CD14-positive monocyte (primary cell): ENCODE results near the gene C16orf96. TPM values are rescaled to one million over a fixed set of nuclear protein-coding genes. Genes with fewer than 3 reads are reported as not detected.

Source experiments
- DNase-seq, 3 donors: peaks; one replicate each; pipeline ENCODE4 v3.0.0-alpha.2; 2011 to 2022
- H2AFZ ChIP-seq: 2 replicates; pipeline ENCODE4 v1.6.0; 2012; ENCODE audit warnings: mild to moderate bottlenecking, low read depth, low read length, inconsistent platforms; ENCODE audit not compliant: insufficient read depth, poor library complexity, severe bottlenecking
- H3K27ac ChIP-seq, 2 donors: 1 replicate in 1 of 2; 2 replicates in 1 of 2; pipeline ENCODE4 v1.5.1; 2012 to 2013; ENCODE audit warnings: low read length in 2 of 2, control low read depth in 1 of 2, inconsistent platforms in 1 of 2, low read depth in 1 of 2, mild to moderate bottlenecking in 1 of 2
- H3K27me3 ChIP-seq, 2 donors: one replicate each; pipeline versions ENCODE4 v1.6.0 to v1.6.1; 2011 to 2013; ENCODE audit warnings: low read length in 2 of 2; ENCODE audit not compliant: control insufficient read depth in 2 of 2, insufficient read depth in 2 of 2
- H3K36me3 ChIP-seq, 2 donors: replicated peaks in 1 of 2; 1 replicate in 1 of 2; 2 replicates in 1 of 2; pipeline versions ENCODE4 v1.5.1 to v1.6.1; 2012 to 2013; ENCODE audit warnings: low read length in 2 of 2, control low read depth in 1 of 2, inconsistent platforms in 1 of 2, mild to moderate bottlenecking in 1 of 2; ENCODE audit not compliant: insufficient read depth in 2 of 2, control insufficient read depth in 1 of 2
- H3K4me1 ChIP-seq, 2 donors: 1 replicate in 1 of 2; 2 replicates in 1 of 2; pipeline versions ENCODE4 v1.5.1 to v1.6.1; 2012 to 2013; ENCODE audit warnings: low read length in 2 of 2, control low read depth in 1 of 2, inconsistent platforms in 1 of 2, mild to moderate bottlenecking in 1 of 2, moderate library complexity in 1 of 2; ENCODE audit not compliant: insufficient read depth in 2 of 2, control insufficient read depth in 1 of 2
- H3K4me2 ChIP-seq: replicated peaks from 2 replicates; pipeline ENCODE3; 2012; ENCODE audit warnings: low read length, moderate library complexity, mild to moderate bottlenecking; ENCODE audit not compliant: poor library complexity, severe bottlenecking; ENCODE audit errors: extremely low read depth
- H3K4me3 ChIP-seq, 3 experiments: fragments of 200-600 bp in 1 of 3; sonication (generic) in 1 of 3; replicated peaks in 1 of 3; 1 replicate in 2 of 3; 2 replicates in 1 of 3; pipeline ENCODE4 v1.5.1; 2011 to 2013; ENCODE audit warnings: low read length in 3 of 3, mild to moderate bottlenecking in 3 of 3, control low read depth in 2 of 3, low read depth in 2 of 3, inconsistent platforms in 1 of 3, moderate library complexity in 1 of 3
- H3K79me2 ChIP-seq: 2 replicates; pipeline ENCODE4 v1.6.0; 2012; ENCODE audit warnings: mild to moderate bottlenecking, control low read depth, inconsistent platforms, low read length, moderate library complexity; ENCODE audit not compliant: insufficient read depth
- H3K9ac ChIP-seq: 2 replicates; pipeline ENCODE4 v1.6.0; 2017; ENCODE audit warnings: low read length, mild to moderate bottlenecking; ENCODE audit not compliant: insufficient read depth, poor library complexity, severe bottlenecking
- H3K9me3 ChIP-seq, 2 donors: replicated peaks in 1 of 2; 1 replicate in 1 of 2; 2 replicates in 1 of 2; pipeline versions ENCODE4 v1.5.1 to v1.6.1; 2012 to 2013; ENCODE audit warnings: low read length in 2 of 2, control low read depth in 1 of 2; ENCODE audit not compliant: control insufficient read depth in 1 of 2, insufficient read depth in 1 of 2
- H4K20me1 ChIP-seq: 2 replicates; pipeline ENCODE4 v1.6.0; 2012; ENCODE audit warnings: mild to moderate bottlenecking, low read length, control low read depth, moderate library complexity; ENCODE audit not compliant: insufficient read depth
- H3K27ac Mint-ChIP-seq, 7 donors: one replicate each; pipeline ENCODE4 v1.8.0; 2020; ENCODE audit warnings: mild to moderate bottlenecking in 7 of 7, mixed read lengths in 7 of 7, moderate library complexity in 6 of 7, inconsistent platforms in 2 of 7
- H3K27me3 Mint-ChIP-seq, 3 donors: one replicate each; pipeline ENCODE4 v1.8.0; 2021 to 2022; ENCODE audit warnings: low read depth in 3 of 3, mild to moderate bottlenecking in 3 of 3, mixed read lengths in 3 of 3, moderate library complexity in 3 of 3, inconsistent platforms in 1 of 3
- H3K36me3 Mint-ChIP-seq, 2 donors: one replicate each; pipeline ENCODE4 v1.8.0; 2020; ENCODE audit warnings: mixed read lengths in 2 of 2, inconsistent platforms in 1 of 2, mild to moderate bottlenecking in 1 of 2
- H3K4me1 Mint-ChIP-seq: one replicate; pipeline ENCODE4 v1.8.0; 2020; ENCODE audit warnings: mild to moderate bottlenecking, mixed read lengths
- H3K4me3 Mint-ChIP-seq, 2 donors: one replicate each; pipeline ENCODE4 v1.8.0; 2020; ENCODE audit warnings: mild to moderate bottlenecking in 2 of 2, mixed read lengths in 2 of 2, moderate library complexity in 1 of 2
- H3K9me3 Mint-ChIP-seq, 7 donors: one replicate each; pipeline ENCODE4 v1.8.0; 2020 to 2022; ENCODE audit warnings: mixed read lengths in 7 of 7, mild to moderate bottlenecking in 6 of 7, moderate library complexity in 6 of 7, inconsistent platforms in 2 of 7
- WGBS: methylation state at CpG from one replicate; pipeline ENCODE4 v1.1.5; 2013; ENCODE audit warnings: missing lambda C conversion rate; ENCODE audit not compliant: insufficient coverage; 5-methylcytosine and 5-hydroxymethylcytosine counted together
- intact Hi-C, 2 donors: fragments of 100-400 bp; cut with micrococcal nuclease; formaldehyde crosslinking; loops; one replicate each; pipeline versions ENCODE4 v1.15.0 to v1.15.1; 2023
- polyA plus RNA-seq, 3 donors: library from polyadenylated mRNA; depleted of rRNA in 1 of 3; unstranded in 2 of 3; stranded (reverse) in 1 of 3; fragments of 300-500 nt in 2 of 3; fragments of >200 nt in 1 of 3; fragmentation: Illumina TruSeq in 2 of 3; gene quantifications; 1 replicate in 2 of 3; 2 replicates in 1 of 3; pipeline ENCODE4 v1.2.3, GENCODE V29; 2012 to 2021
- small RNA-seq: library from RNA; depleted of rRNA; stranded (forward); fragments of <200 nt; gene quantifications from one replicate; pipeline ENCODE3, GENCODE V24; 2012; ENCODE audit warnings: low read depth; ENCODE audit not compliant: insufficient read length
- TF ChIP-seq, protein P1 (sequence below): fragments of 200-600 bp; IDR thresholded peaks from one replicate; pipeline ENCODE4 v1.8.0; 2022; ENCODE audit warnings: antibody characterized with exemption, mild to moderate bottlenecking

C16orf96 gene
- polyA plus RNA-seq, 3 donors: 0.13 TPM; not detected in 2

DNA sequence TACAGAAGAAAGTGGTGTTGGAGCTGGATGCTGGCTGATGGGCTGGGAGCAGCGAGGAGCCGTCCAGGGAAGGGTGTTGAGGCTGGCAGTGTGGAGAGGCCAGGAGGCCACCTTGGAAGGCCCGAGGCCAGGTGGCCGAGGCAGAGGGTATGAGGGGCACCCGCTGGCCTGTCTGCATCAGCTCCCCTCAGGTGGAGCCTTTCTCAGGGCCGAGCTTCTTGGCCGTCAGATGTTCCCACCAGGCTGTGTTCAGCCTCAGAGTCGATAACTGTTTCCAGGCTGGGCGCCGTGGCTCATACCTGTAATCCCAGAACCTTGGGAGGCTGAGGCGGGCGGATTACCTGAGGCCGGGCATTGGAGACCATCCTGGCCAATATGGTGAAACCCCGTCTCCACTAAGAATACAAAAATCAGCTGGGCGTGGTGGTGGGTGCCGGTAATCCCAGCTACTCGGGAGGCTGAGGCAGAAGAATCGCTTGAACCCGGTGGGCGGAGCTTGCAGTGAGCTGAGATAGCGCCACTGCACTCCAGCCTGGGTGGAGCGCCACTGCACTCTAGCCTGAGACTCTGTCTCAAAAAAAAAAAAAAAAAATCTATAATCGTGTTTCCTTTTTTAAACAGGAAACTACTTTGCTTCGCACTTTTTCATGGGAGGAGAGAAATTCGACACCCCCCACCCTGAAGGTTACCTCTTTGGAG lies 93.8 kb downstream of the C16orf96 start:
- H2AFZ ChIP-seq: no peak overlapping the region
- peaks cover 89% of the 10 kb centered on the region for H4K20me1 ChIP-seq
- DNase-seq: no peak

More for the DNA sequence above, 93.8 kb downstream of the C16orf96 start:
- intact Hi-C loops: loop anchor here in 1 of 2 donors (5.0 kb wide), 1 partner anchor 38 kb away; the partner anchor contains the start of gene UBALD1
- Histone ChIP-seq H3K27ac (peak overlapping the region; percentile 6 to 44), H3K9me3 (peaks cover 0 to 3% of the 10 kb centered on the region in 2 donors), H3K27me3 (no peaks in the 10 kb centered on the region), H3K9ac (no peak overlapping the region), H3K36me3 (peaks cover 51 to 80% of the 10 kb centered on the region in 2 donors), H3K4me3 (no peak overlapping the region), H3K79me2 (peaks cover 62% of the 10 kb centered on the region), H3K4me2 (no peak overlapping the region), H3K4me1 (peaks cover 4 to 11% of the 10 kb centered on the region in 2 donors)
- Mint-ChIP-seq H3K4me1 (peaks cover 9% of the 10 kb centered on the region), H3K27me3 (no peaks in the 10 kb centered on the region), H3K36me3 (peaks cover 56 to 89% of the 10 kb centered on the region in 2 donors), H3K27ac (peak overlapping the region; percentile 60 to 76 (median 69)), H3K4me3 (no peak overlapping the region), H3K9me3 (no peaks in the 10 kb centered on the region)
- WGBS: 98% methylated on average over 22 of the region's 25 CpGs
- TF ChIP-seq, protein P1, sequence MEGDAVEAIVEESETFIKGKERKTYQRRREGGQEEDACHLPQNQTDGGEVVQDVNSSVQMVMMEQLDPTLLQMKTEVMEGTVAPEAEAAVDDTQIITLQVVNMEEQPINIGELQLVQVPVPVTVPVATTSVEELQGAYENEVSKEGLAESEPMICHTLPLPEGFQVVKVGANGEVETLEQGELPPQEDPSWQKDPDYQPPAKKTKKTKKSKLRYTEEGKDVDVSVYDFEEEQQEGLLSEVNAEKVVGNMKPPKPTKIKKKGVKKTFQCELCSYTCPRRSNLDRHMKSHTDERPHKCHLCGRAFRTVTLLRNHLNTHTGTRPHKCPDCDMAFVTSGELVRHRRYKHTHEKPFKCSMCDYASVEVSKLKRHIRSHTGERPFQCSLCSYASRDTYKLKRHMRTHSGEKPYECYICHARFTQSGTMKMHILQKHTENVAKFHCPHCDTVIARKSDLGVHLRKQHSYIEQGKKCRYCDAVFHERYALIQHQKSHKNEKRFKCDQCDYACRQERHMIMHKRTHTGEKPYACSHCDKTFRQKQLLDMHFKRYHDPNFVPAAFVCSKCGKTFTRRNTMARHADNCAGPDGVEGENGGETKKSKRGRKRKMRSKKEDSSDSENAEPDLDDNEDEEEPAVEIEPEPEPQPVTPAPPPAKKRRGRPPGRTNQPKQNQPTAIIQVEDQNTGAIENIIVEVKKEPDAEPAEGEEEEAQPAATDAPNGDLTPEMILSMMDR: no peak

Small RNAs within 50 kb of the gene (small RNA-seq; reads per million reads assigned to genes)
- gene RN7SL850P: not detected

Other genes with a start within 250 kb of the C16orf96 start
- gene GLIS2, start 240.3 kb upstream of the C16orf96 start, polyA plus RNA-seq: under 1 TPM in 1 of 3 donors, not detected in 2; 0.03 TPM
- gene PAM16, start 205.0 kb upstream of the C16orf96 start, polyA plus RNA-seq: 10 to 100 TPM; 34.3 to 37.6 (median 34.7) TPM
- gene VASN, start 184.5 kb upstream of the C16orf96 start, polyA plus RNA-seq: under 1 TPM in 1 of 3 donors, not detected in 2; 0.03 TPM
- gene CORO7, start 139.7 kb upstream of the C16orf96 start, polyA plus RNA-seq: 100 to 1,000 TPM in 1 of 3 donors, 10 to 100 TPM in 2; 44.7 to 181 (median 68.4) TPM
- gene DNAJA3, start 130.5 kb upstream of the C16orf96 start, polyA plus RNA-seq: 10 to 100 TPM; 17.1 to 27.9 (median 19.5) TPM
- gene NMRAL1, start 81.7 kb upstream of the C16orf96 start, polyA plus RNA-seq: 10 to 100 TPM; 39.2 to 57.0 (median 49.4) TPM
- gene HMOX2, start 79.9 kb upstream of the C16orf96 start, polyA plus RNA-seq: 10 to 100 TPM; 21.7 to 33.2 (median 25.0) TPM
- 10 to 100 TPM in 2 of 3 donors, 1 to 10 TPM in 1; 8.6 to 11.2 (median 10.8) TPM for gene CDIP1, start 17.6 kb upstream of the C16orf96 start, polyA plus RNA-seq
- gene UBALD1, start 58.5 kb downstream of the C16orf96 start, polyA plus RNA-seq: 10 to 100 TPM in 1 of 3 donors, 1 to 10 TPM in 2; 2.2 to 19.2 (median 2.8) TPM
- 10 to 100 TPM in 1 of 3 donors, 1 to 10 TPM in 2; 3.7 to 48.2 (median 4.7) TPM for gene MGRN1, start 68.5 kb downstream of the C16orf96 start, polyA plus RNA-seq
- 10 to 100 TPM; 40.0 to 62.7 (median 41.1) TPM for gene NUDT16L1, start 137.2 kb downstream of the C16orf96 start, polyA plus RNA-seq
- 10 to 100 TPM in 1 of 3 donors, under 1 TPM in 2; 0.59 to 13.7 (median 0.95) TPM for gene ANKS3, start 177.9 kb downstream of the C16orf96 start, polyA plus RNA-seq
- gene DNAAF8, start 178.2 kb downstream of the C16orf96 start, polyA plus RNA-seq: under 1 TPM in 2 of 3 donors, not detected in 1; 0.04 to 0.36 TPM
- 1 to 10 TPM; 2.4 to 5.6 (median 5.2) TPM for gene ZNF500, start 210.8 kb downstream of the C16orf96 start, polyA plus RNA-seq
- gene SEPTIN12, start 232.0 kb downstream of the C16orf96 start, polyA plus RNA-seq: not detected
- not detected for gene SMIM22, start 239.0 kb downstream of the C16orf96 start, polyA plus RNA-seq
- gene ROGDI, start 246.3 kb downstream of the C16orf96 start, polyA plus RNA-seq: 100 to 1,000 TPM in 1 of 3 donors, 10 to 100 TPM in 2; 40.9 to 126 (median 54.4) TPM